HG02973 (cell line): ENCODE results near the gene TAGLN2.

ENCODE experiments used
- ATAC-seq: cut with Tn5 transposase; IDR thresholded peaks from one replicate; pipeline ENCODE4 v1.9.1; 2021; ENCODE audit warnings: moderate library complexity; ENCODE audit not compliant: unreplicated experiment

TAGLN2 gene

GRCh38 chr1:159924791-159925718, at the start of gene TAGLN2:
Gene TAGLN2, minus strand, starts transcription at chr1:159925507. Its CDS starts 4,998 bp downstream, at chr1:159920509.
- peak; percentile 44 for ATAC-seq

DNA sequence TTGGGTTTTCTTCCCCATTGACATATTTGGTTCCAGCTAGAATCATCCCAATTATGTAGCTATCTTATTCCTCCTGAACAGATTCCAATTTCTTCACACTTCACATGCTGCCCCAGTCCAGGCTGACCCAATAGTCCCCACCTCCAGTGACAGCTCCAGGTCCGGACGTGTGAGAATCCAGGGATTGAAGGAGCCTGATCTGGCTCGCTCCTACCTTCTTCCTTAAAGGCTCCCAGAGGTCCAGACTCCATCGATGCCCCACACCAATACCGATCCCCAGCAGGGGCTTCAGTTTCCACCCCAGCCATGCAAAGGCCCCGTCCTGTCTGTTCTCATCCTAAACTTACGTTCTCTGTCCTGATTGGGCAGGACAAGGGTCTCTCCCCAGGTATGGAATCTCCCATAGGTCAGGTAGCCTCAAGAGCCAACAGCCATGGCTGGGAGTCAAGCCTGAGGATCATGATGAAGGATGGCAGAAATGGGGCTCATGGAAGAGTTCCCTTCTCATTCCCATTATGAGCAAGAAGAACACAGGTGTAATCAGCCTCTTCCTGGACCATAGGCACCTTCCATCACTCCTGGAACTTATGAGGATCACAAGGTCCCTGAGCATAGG, 49.2 kb upstream of the TAGLN2 start:
- ATAC-seq: no peak

GRCh38 chr1:159973350-159973940, 48.1 kb upstream of the TAGLN2 start:
- no peak for ATAC-seq

- no peak for ATAC-seq
Observed at GRCh38 chr1:159972443-159973205, 47.3 kb upstream of the TAGLN2 start.

GRCh38 chr1:159970932-159971342, 45.6 kb upstream of the TAGLN2 start:
- no peak for ATAC-seq

GRCh38 chr1:159968901-159969300, 43.6 kb upstream of the TAGLN2 start:
- no peak for ATAC-seq

- no peak for ATAC-seq
Observed at GRCh38 chr1:159965263-159965662, 40.0 kb upstream of the TAGLN2 start.

GRCh38 chr1:159964144-159964543, 38.8 kb upstream of the TAGLN2 start:
- ATAC-seq: no peak

DNA sequence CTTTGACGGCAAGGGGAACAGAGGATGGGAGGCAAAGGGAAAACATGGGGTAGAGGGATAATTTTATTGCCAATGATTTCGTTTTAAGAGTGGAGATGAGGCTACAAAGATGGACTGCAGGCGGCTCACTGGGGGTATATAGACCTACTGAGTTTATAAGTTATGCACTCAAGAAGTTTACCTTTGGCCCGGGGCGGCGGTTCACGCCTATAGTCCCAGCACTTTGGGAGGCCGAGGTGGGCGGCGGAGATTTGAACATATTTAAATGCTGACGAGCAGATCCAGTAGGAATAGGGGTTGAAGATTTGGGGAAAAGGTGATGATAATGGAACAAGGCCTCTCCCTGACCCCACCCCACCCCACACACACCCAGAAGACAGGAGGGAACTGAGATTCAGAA, 36.9 kb upstream of the TAGLN2 start:
- no peak for ATAC-seq

GRCh38 chr1:159961636-159962035, 36.3 kb upstream of the TAGLN2 start:
- no peak for ATAC-seq

DNA sequence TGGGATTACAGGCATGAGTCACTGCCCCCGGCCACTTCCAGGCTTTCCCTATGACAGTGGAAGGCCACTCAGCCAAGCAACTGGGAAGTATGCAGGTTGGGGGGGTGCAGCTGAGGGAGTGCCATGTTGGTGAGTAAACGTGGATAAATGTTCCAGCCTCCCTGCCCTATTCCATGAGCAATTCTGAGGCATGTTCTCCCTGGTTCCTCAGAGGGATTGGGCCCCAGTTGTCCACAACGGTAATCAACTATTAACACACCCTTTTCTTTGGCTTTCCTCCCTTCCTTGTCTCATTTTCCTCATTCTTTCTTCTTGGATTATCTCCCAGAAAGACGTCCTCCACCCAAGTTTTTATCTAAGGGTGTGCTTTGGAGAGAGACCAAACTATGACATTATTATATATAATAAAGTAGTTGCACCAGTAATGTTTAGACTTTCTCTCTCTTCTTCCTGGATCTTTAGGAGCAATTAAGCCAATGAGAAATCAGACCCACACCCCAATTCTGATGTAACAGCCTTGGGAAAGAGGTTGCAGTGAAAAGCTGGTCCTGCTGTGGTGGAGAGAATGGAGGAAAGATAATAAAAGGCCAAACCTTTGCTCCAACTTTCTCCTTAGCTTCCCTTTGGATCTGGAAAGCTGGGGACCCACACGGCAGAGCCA, 35.5 kb upstream of the TAGLN2 start:
- ATAC-seq: no peak

- ATAC-seq: no peak
Observed at GRCh38 chr1:159959451-159959850, 34.1 kb upstream of the TAGLN2 start.

DNA sequence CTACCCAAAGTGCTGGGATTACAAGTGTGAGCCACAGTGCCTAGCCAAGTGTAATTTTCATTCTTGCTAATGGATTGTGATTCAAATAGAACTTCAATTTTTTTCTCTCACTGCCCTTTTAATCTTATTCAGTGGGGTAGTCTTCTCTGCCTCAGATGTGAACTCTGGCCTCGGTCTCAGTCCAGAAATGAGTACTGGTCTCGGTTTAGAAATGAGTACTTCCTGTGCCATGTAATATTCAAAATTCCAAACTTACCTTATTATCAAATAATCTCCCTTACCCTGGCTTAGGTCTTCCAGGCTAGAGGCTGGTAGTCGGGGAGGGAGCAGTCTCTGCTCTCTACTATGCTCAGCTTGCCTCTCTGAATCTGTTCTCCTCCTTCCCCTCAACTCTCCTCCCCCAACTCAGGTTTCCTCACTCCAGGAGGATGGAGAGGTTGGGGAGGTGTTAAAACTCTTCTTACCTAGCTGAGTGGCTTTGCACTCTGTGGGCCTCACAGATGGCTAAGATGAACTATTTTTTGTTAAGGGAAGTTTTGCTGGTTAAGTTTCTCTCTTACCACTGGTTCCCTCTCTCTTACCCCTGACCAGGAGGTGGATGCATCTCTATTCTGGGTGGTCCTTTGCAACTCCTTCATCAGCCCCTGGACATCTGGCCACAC, 33.5 kb upstream of the TAGLN2 start:
- peak; percentile 54 for ATAC-seq

DNA sequence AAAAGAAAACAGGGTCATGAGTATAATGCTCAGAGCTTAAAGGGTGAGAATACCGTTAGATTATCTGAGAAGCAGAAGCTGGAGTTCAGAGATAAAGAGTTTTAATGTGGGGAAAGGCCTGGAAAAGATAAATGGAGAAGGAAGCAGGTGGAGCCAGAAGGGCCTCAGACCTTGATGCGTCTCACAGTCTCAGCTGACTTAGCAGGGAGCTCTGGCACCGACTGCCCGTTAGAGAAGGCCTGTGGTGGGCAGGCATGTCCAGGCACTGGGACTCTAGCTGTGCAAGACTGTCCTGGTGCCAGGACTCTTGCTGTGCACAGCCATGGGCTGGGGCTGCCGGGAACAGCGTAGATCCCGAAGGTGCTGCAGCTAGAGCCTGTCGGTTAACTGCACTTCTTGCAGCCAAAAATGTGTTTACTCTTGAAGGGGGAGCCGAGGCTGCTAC, 32.5 kb upstream of the TAGLN2 start:
- no peak for ATAC-seq

- no peak for ATAC-seq
Observed at GRCh38 chr1:159955456-159955855, 30.1 kb upstream of the TAGLN2 start.

GRCh38 chr1:159953536-159954515, 28.5 kb upstream of the TAGLN2 start, which contains the start of gene SLAMF9:
Gene SLAMF9, minus strand, starts transcription at chr1:159954237. Its CDS starts 100 bp downstream, at chr1:159954137.
- ATAC-seq: no peak

DNA sequence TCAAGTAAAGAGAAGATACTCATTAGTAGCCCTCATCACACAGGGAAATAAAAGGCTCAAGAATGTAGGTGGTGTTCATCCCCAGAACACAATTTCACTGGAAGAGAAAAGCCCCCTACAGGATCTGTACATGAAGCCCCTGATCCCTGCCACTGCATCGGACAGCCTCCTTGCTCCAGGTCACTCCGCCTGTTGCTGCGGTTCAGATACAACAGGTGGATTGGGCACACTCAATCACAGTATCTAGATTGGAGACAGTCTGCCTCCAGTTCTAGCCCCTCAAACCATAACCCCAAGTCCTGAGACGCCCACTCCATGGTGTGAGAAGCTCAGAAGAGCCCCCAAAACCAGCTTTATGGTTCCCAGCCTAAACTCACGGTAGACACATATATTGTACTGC, 27.6 kb upstream of the TAGLN2 start:
- ATAC-seq: no peak

- no peak for ATAC-seq
Observed at GRCh38 chr1:159951551-159951950, 26.2 kb upstream of the TAGLN2 start.

DNA sequence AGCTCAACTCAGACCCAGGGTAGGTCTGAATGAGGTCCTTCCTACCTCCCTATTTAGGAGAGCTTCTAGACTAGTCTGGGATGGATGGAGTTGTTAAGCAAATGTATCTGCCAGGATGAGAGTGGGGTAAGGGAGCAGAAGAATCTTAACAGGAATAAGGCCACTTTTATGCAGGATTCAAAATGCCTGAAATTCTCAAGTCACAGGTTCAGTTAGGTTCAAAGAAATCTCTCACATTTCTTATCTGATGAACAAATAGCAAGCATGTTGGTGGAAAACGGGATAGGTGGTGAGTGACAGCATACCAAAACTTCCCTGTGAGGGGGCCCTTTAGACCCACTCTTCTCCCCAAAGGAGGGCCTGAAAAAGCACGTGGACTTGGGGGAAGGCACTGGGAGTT, 25.7 kb upstream of the TAGLN2 start:
- no peak for ATAC-seq
